T47D (cell line): ENCODE measurements around the gene CCDC107.
"Not testable (repeated sequence)": the region's sequence is repeated elsewhere in the genome, so short reads cannot be mapped to it uniquely, and the experiment has no call there.

ENCODE experiments used
- DNase-seq, 2 experiments: peaks; one replicate each; pipeline versions ENCODE4 v3.0.0 to v3.0.0-alpha.2; 2011 to 2012; ENCODE audit warnings: low read depth in 1 of 2, low spot score in 1 of 2
- JUND ChIP-seq: IDR thresholded peaks from 2 replicates; pipeline ENCODE4 v1.6.1; 2012; ENCODE audit warnings: low read depth
- in situ Hi-C: cut with HindIII; loops from 2 replicates; pipeline ENCODE4 v1.10.0; 2016; ENCODE audit warnings: low sequenced_read_pairs, low pct_unique_long_range_greater_than_20kb

Gene CCDC107

GRCh38 chr9:35618854-35619799 is 39.0 kb upstream of the CCDC107 start:
- DNase-seq, result no peak
- in situ Hi-C loops, result no loop called here
- TF ChIP-seq JUND, result no peak

DNA sequence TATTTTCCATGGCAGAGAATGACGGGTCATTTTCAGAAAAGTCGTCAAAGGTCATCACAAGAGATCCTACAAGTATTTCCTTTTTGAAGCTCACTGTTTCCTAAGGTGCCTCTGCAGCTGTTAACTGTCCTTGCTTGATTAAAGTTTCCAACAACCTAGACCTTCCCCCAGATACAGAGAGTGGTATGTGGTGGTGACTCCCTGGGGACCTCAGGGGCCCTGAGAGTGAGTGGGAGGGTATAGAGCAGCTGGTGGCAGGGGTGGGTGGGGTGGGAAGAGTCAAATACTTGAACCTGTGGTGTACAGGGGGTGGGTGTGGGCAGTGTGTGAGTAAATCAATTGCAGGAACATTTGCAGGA is 38.3 kb upstream of the CCDC107 start:
- no peak for DNase-seq
- TF ChIP-seq JUND, result no peak
- in situ Hi-C loops, result no loop called here

DNA sequence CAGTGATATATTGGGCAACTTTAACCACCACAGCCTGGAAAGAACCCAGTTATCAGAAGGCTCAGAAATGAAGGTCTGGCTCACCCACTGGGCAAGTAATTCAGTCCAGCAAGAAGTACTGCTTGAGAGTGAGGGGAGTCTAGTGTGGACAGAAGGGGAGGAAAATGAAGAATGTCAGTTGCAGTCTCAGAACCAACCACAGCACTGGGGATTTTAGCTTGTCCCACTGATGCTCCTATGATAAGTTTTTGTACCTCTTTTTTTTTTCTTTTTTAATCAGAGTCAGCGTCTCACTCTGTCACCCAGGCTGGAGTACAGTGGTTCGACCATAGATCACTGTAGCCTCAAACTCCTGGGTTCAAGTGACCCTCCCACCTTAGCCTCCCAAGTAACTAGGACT is 30.5 kb upstream of the CCDC107 start:
- TF ChIP-seq JUND, result no peak
- no peak for DNase-seq
- in situ Hi-C loops, result no loop called here

DNA sequence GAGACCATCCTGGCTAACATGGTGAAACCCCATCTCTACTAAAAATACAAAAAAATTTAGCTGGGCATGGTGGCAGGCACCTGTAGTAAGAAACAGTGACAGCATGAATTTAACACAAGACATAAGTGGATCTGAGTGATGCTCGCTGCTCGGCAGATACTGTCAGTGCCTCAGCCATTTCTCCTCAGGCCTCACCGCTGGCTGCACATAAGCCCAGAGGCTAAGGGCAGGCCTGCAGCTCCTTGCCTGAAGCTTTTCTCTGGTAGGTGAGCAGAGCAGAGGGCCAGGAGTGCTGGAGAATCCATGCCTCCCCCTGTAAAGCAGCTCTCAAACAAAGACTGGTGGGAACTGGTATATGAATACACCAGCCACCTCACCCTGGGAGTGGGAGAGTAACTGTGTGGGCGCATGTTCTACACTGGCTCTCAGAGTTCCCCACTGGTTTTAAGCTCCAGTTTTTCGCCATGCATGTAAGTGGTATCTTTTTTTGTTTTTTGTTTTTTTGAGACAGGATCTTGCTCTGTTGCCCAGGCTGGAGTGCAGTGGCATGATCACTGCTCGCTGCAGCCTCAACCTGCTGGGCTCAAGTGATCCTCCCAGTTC is 29.6 kb upstream of the CCDC107 start:
- TF ChIP-seq JUND, result no peak
- in situ Hi-C loops, result no loop called here
- no peak for DNase-seq

GRCh38 chr9:35629597-35629996 is 28.5 kb upstream of the CCDC107 start:
- TF ChIP-seq JUND, result no peak
- in situ Hi-C loops, result no loop called here
- DNase-seq, result no peak

DNA sequence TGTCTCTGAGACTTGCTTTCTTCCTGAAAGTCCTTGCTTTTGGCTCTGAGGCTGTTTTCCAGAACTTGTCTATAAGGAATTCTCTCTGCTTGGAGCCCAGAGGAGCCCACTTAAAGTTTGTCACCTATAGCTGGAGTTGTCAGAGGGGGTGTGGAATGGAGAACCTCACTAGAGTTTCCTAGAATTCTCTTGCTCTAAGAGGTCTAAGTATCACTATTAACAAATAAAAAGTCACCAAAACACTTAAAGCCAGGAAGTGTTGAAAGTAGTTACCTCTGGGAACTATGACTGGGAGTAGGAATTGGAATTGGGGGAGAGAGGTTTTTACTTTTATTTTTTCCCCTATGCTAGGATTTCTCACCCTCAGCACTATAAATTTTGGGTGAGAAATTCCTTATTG is 22.4 kb upstream of the CCDC107 start:
- in situ Hi-C loops, result no loop called here
- no peak for TF ChIP-seq JUND
- DNase-seq, result no peak

GRCh38 chr9:35636135-35636876 is 21.8 kb upstream of the CCDC107 start:
- in situ Hi-C loops, result no loop called here
- no peak for DNase-seq
- TF ChIP-seq JUND, result no peak

DNA sequence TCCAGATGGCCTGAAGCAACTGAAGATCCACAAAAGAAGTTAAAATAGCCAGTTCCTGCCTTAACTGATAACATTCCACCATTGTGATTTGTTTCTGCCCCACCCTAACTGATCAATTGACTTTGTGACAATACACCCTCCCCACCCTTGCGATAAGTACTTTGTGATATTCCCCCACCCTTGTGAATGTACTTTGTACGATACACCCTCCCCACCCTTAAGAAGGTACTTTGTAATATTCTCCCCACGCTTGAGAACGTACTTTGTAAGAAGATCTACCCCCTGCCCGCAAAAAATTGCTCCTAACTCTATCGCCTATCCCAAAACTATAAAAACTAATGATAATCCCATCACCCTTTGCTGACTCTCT is 21.2 kb upstream of the CCDC107 start:
- in situ Hi-C loops, DNase-seq: not testable (repeated sequence)

GRCh38 chr9:35637427-35637955 is 20.6 kb upstream of the CCDC107 start:
- in situ Hi-C loops, DNase-seq: not testable (repeated sequence)

DNA sequence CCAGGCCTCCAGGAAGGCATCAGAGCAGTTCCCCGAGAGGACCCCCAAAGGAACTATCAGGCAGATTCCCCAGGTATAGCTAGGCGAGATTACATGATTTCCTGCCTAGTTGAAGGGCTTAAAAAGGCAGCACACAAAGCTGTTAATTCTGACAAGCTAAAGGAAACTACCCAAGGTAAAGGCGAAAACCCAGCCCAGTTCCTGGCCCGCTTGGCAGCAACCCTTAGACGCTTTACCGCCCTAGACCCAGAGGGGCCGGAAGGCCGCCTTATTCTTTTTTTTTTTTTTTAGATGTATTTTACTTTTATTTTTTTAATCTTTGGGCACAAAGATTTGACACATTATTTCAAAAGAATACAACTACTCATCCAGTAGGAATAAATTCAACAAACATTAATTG is 19.3 kb upstream of the CCDC107 start:
- DNase-seq, in situ Hi-C loops: not testable (repeated sequence)

- DNase-seq, in situ Hi-C loops: not testable (repeated sequence)
Measured at GRCh38 chr9:35639225-35639624, 18.9 kb upstream of the CCDC107 start.

DNA sequence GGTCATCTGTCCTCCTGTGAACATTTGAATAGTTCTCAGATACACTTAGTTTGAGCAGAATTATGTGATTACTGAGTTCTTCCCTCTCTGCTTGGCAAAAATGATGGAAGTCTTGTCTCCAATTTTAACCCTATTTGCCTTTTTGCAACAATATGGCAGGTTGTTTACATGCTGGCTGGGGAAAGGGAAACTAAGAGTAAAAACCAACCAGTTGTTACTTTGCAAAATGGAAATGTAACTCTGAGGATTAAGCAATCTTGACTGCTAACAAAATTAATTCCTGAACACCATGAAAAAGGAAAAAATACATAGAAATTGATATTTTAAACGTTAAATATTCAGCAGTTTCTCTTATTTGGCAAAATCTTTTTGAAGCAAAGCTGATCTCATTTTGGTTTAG is 18.5 kb upstream of the CCDC107 start:
- in situ Hi-C loops, result no loop called here
- TF ChIP-seq JUND, result no peak
- DNase-seq, result no peak

DNA sequence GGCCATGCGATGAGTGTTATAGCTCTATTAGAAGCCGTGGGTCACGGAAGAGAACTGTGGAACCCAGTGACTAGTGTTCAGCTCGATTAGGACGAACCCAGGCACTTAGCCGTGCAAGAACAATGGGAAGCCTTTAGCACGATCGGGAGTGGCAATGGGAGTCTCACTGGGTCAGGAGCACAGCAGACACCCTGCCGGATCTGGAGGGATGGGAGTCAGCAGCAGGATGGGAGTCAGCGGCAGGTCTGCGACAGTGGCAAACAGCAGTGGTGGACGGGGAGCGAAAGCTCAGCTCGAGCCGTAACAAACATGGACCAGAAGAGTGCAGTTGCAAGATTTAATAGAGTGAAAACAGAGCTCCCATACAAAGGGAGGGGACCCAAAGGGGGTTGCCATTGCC is 17.7 kb upstream of the CCDC107 start:
- DNase-seq, in situ Hi-C loops: not testable (repeated sequence)

DNA sequence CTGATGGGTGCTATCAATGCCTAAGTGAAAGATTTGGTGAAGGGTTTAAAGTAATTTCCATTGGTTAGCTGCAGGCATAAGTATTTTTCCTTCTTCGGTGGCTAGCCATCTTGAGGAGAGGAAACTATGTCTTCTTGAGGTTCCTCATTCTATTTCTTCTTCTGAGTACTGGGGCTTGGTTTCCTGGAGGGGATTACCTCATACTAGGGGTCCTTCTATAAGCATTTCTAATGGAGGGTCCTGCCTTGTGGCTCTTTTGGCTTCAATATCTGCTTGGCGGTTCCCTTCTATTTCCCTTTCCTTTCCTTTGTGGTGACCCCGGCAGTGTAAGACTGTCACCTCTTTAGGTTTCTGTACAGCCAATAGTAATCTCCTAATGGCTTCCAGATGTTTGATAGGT is 16.6 kb upstream of the CCDC107 start:
- not testable (repeated sequence) for DNase-seq

More for the DNA sequence above, 16.6 kb upstream of the CCDC107 start:
- in situ Hi-C loops, result not testable (repeated sequence)
